GM21447 (cell line): Measurements from ENCODE around the gene RAD52.

ENCODE experiments used
- ATAC-seq: cut with Tn5 transposase; IDR thresholded peaks from one replicate; pipeline ENCODE4 v1.9.1; 2021; ENCODE audit not compliant: unreplicated experiment

RAD52 gene

GRCh38 chr12:879641-880040 lies 69.9 kb downstream of the RAD52 start:
- ATAC-seq: no peak

GRCh38 chr12:873954-874353 lies 75.5 kb downstream of the RAD52 start:
- no peak for ATAC-seq

- no peak for ATAC-seq
Measured at GRCh38 chr12:870378-870777, 79.1 kb downstream of the RAD52 start.

DNA sequence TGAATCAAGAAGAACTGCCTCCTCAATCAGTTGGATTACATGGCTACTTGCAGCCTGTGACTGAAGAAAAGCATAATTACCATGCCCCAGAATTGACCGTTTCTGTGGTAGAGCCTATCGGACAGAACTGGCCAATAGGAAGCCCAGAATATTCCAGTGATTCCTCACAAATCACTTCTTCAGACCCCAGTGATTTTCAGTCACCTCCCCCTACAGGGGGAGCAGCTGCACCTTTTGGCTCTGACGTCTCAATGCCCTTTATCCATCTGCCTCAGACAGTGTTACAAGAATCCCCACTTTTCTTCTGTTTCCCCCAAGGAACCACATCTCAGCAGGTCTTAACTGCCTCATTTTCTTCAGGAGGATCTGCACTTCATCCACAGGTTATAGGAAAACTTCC lies 80.8 kb downstream of the RAD52 start:
- no peak for ATAC-seq

GRCh38 chr12:867905-868304 lies 81.6 kb downstream of the RAD52 start:
- ATAC-seq: no peak

DNA sequence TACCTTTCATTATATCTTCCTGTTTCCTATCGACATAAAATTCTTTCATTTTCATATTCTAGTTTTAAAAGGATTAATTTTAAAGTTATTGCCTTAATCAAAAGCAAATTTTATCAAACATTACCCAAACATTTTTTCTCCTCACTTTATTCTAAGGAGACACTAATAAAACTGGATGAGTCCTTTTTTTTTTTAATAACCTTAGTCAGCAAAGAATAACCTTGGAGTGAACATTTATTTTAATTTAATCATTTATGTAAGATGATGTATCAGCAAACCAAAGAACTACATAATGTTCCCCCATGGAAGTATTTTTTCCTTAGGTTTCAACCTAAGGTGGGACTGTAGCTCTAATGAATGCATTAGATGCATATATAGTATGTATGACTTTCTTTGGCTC lies 83.9 kb downstream of the RAD52 start:
- no peak for ATAC-seq

DNA sequence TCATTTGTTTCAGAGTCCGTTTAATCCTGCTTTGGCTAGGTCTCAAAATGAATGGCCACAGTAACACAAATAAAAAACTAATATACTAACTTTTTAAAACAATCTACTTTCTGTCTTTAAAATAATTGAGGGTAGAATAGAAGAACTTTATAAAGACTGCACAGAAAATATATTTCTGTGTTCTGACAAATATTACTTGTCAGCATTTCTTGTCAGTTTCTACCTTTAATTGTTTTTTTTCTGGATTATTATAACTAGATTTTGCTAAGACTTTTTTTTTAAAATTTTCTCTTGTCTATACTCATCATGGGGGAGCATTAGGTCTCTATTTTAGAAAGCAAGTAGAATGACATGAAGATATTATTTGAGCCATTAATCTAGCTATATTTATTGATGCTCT lies 86.2 kb downstream of the RAD52 start:
- no peak for ATAC-seq

GRCh38 chr12:862303-862911 lies 87.1 kb downstream of the RAD52 start:
- ATAC-seq: no peak
